Liver (tissue), 9 donors: Measurements from ENCODE around the gene CRYGD. TPM values are rescaled to one million over a fixed set of nuclear protein-coding genes. Genes with fewer than 3 reads are reported as not detected.

Experiments
- DNase-seq: peaks from one replicate; pipeline ENCODE4 v3.0.0-alpha.2; 2017; ENCODE audit warnings: low spot score
- H3K27ac ChIP-seq, 2 donors: one replicate each; pipeline ENCODE4 v1.7.0; 2013; ENCODE audit warnings: inconsistent platforms in 2 of 2, low read length in 2 of 2, control low read depth in 1 of 2, low read depth in 1 of 2, mild to moderate bottlenecking in 1 of 2
- H3K27me3 ChIP-seq, 4 donors: one replicate each; pipeline versions ENCODE4 v1.6.1 to v1.7.0; 2013; ENCODE audit warnings: low read length in 3 of 4, inconsistent platforms in 1 of 4, mild to moderate bottlenecking in 1 of 4, moderate library complexity in 1 of 4; ENCODE audit not compliant: control insufficient read depth in 4 of 4, insufficient read depth in 4 of 4
- H3K36me3 ChIP-seq, 4 donors: one replicate each; pipeline versions ENCODE4 v1.6.1 to v1.7.0; 2013; ENCODE audit warnings: low read length in 3 of 4, mild to moderate bottlenecking in 3 of 4, low read depth in 1 of 4, moderate library complexity in 1 of 4; ENCODE audit not compliant: control insufficient read depth in 4 of 4, insufficient read depth in 3 of 4
- H3K4me1 ChIP-seq, 4 donors: one replicate each; pipeline versions ENCODE4 v1.6.1 to v1.7.0; 2013; ENCODE audit warnings: low read length in 3 of 4, mild to moderate bottlenecking in 3 of 4, moderate library complexity in 1 of 4; ENCODE audit not compliant: control insufficient read depth in 4 of 4, insufficient read depth in 4 of 4
- H3K4me3 ChIP-seq, 3 donors: one replicate each; pipeline versions ENCODE4 v1.6.1 to v1.7.0; 2013; ENCODE audit warnings: low read length in 3 of 3, control low read depth in 1 of 3, low read depth in 1 of 3, mild to moderate bottlenecking in 1 of 3
- H3K9ac ChIP-seq, 2 donors: one replicate each; pipeline ENCODE4 v1.7.0; 2013; ENCODE audit warnings: low read length in 2 of 2, mild to moderate bottlenecking in 2 of 2, moderate library complexity in 2 of 2, control low read depth in 1 of 2, low read depth in 1 of 2
- H3K9me3 ChIP-seq, 4 donors: one replicate each; pipeline versions ENCODE4 v1.6.1 to v1.7.0; 2013; ENCODE audit warnings: low read length in 3 of 4; ENCODE audit not compliant: control insufficient read depth in 4 of 4
- ATF3 ChIP-seq: IDR thresholded peaks from 2 replicates; pipeline ENCODE4 v1.6.1; 2016; ENCODE audit warnings: antibody characterized with exemption
- CTCF ChIP-seq: fragments of 150-350 bp; IDR thresholded peaks from 2 replicates; pipeline ENCODE4 v1.5.1; 2017; ENCODE audit warnings: improper control_type of control experiment, low read depth, low read length; ENCODE audit not compliant: missing input control
- EGR1 ChIP-seq, 2 donors: IDR thresholded peaks; 2 replicates each; pipeline ENCODE4 v1.6.1; 2016 to 2018; ENCODE audit warnings: antibody characterized with exemption in 2 of 2, low read depth in 2 of 2
- FOXA1 ChIP-seq: IDR thresholded peaks from 2 replicates; pipeline ENCODE4 v1.6.1; 2016; ENCODE audit warnings: antibody characterized with exemption
- FOXA2 ChIP-seq: IDR thresholded peaks from 2 replicates; pipeline ENCODE4 v1.6.1; 2016; ENCODE audit warnings: antibody characterized with exemption
- GABPA ChIP-seq, 2 donors: IDR thresholded peaks in 1 of 2; conservative IDR thresholded peaks in 1 of 2; 2 replicates each; pipeline ENCODE4 v1.6.1; 2016; ENCODE audit warnings: antibody characterized with exemption in 2 of 2, mild to moderate bottlenecking in 1 of 2, moderate library complexity in 1 of 2
- HNF4A ChIP-seq, 2 donors: conservative IDR thresholded peaks; 2 replicates each; pipeline ENCODE4 v1.6.1; 2016; ENCODE audit warnings: antibody characterized with exemption in 2 of 2, mild to moderate bottlenecking in 2 of 2
- HNF4G ChIP-seq: IDR thresholded peaks from 2 replicates; pipeline ENCODE4 v1.6.1; 2016; ENCODE audit warnings: antibody characterized with exemption
- JUND ChIP-seq, 2 donors: IDR thresholded peaks; 2 replicates each; pipeline ENCODE4 v1.6.1; 2016; ENCODE audit warnings: antibody characterized with exemption in 2 of 2
- NR2F2 ChIP-seq: IDR thresholded peaks from 2 replicates; pipeline ENCODE4 v1.6.1; 2016; ENCODE audit warnings: antibody characterized with exemption
- RAD21 ChIP-seq, 2 donors: IDR thresholded peaks; 2 replicates each; pipeline ENCODE4 v1.6.1; 2016; ENCODE audit warnings: antibody characterized with exemption in 2 of 2, mild to moderate bottlenecking in 2 of 2
- REST ChIP-seq: IDR thresholded peaks from 2 replicates; pipeline ENCODE4 v1.6.1; 2016; ENCODE audit warnings: antibody characterized with exemption, mild to moderate bottlenecking
- RXRA ChIP-seq, 2 donors: IDR thresholded peaks; 2 replicates each; pipeline ENCODE4 v1.6.1; 2017 to 2018; ENCODE audit warnings: antibody characterized with exemption in 2 of 2, mild to moderate bottlenecking in 1 of 2
- SP1 ChIP-seq: IDR thresholded peaks from 2 replicates; pipeline ENCODE4 v1.6.1; 2018; ENCODE audit warnings: antibody characterized with exemption, mild to moderate bottlenecking
- TAF1 ChIP-seq: conservative IDR thresholded peaks from 2 replicates; pipeline ENCODE4 v1.6.1; 2016; ENCODE audit warnings: antibody characterized with exemption, mild to moderate bottlenecking
- YY1 ChIP-seq: IDR thresholded peaks from 2 replicates; pipeline ENCODE4 v1.6.1; 2016; ENCODE audit warnings: antibody characterized with exemption, mild to moderate bottlenecking
- WGBS: extraction: QIAGEN DNeasy Blood & Tissue Kit; methylation state at CpG from one replicate; pipeline ENCODE4 v1.1.7; 2013; 5-methylcytosine and 5-hydroxymethylcytosine counted together
- polyA plus RNA-seq, 2 donors: library from polyadenylated mRNA; stranded (reverse) in 1 of 2; unstranded in 1 of 2; fragments of 200-250 nt in 1 of 2; fragments of >200 nt in 1 of 2; fragmentation: Nextera tagmentation in 1 of 2; extraction: Ambion mirVana in 1 of 2; gene quantifications; one replicate each; pipeline versions ENCODE4 v1.2.1 to v1.2.3, GENCODE V29; 2013 to 2015
- total RNA-seq, 2 donors: library from RNA; depleted of rRNA; stranded (reverse); fragments of >200 nt; gene quantifications; one replicate each; pipeline ENCODE4 v1.2.3, GENCODE V29; 2014
- donor health status: healthy.
- donor health status: healthy.
- donor health status: healthy.
- donor health status: healthy.
- donor health status: healthy.

CRYGD gene
- total and polyA plus RNA-seq, 4 donors: not detected

- TF ChIP-seq YY1: no peak
- no peak for TF ChIP-seq CTCF
- TF ChIP-seq TAF1: no peak
- no peak for TF ChIP-seq FOXA2
- TF ChIP-seq REST: no peak
- TF ChIP-seq HNF4A (conservative IDR thresholded peaks at IDR 0.05): no peak
- TF ChIP-seq SP1: no peak
- no peak for TF ChIP-seq GABPA (IDR thresholded peaks at IDR 0.05 in 1 of 2, conservative IDR thresholded peaks at IDR 0.05 in 1 of 2)
- no peak for TF ChIP-seq JUND (IDR thresholded peaks at IDR 0.05)
- no peak for TF ChIP-seq EGR1 (IDR thresholded peaks at IDR 0.05; ENCODE audit: low read depth in 2 of 2)
- no peak for TF ChIP-seq FOXA1
- TF ChIP-seq HNF4G: no peak
- TF ChIP-seq RAD21 (IDR thresholded peaks at IDR 0.05): no peak
- Histone ChIP-seq H3K27ac (no peak within 1 kb of the TSS), H3K9ac (no peak within 1 kb of the TSS), H3K27me3 (peaks cover 0 to 2% (median 0%) of the 10 kb centered on the region in 4 donors), H3K9me3 (no peaks in the 10 kb centered on the region), H3K4me3 (no peak within 1 kb of the TSS), H3K4me1 (no peaks in the 10 kb centered on the region), H3K36me3 (no peaks in the 10 kb centered on the region)
- WGBS: 76% methylated on average over 2 of the region's 2 CpGs
- no peak for DNase-seq
Observed at GRCh38 chr2:208163489-208163888, 39.2 kb upstream of the CRYGD start, which contains the start of gene CRYGA. Gene CRYGA, minus strand, starts transcription at chr2:208163589. Its CDS starts 33 bp downstream, at chr2:208163556.

GRCh38 chr2:208156439-208156838, 32.1 kb upstream of the CRYGD start:
- no peaks in the 10 kb centered on the region for H3K36me3 ChIP-seq
- no peak overlapping the region for H3K9ac ChIP-seq
- DNase-seq: no peak
- peaks cover 0 to 2% (median 0%) of the 10 kb centered on the region in 4 donors for H3K9me3 ChIP-seq
- H3K4me1 ChIP-seq: peaks cover 0 to 3% (median 0%) of the 10 kb centered on the region in 4 donors
- H3K4me3 ChIP-seq: no peak overlapping the region
- no peak for TF ChIP-seq SP1
- TF ChIP-seq GABPA (IDR thresholded peaks at IDR 0.05 in 1 of 2, conservative IDR thresholded peaks at IDR 0.05 in 1 of 2): no peak
- no peak for TF ChIP-seq REST
- no peak for TF ChIP-seq FOXA2
- TF ChIP-seq RAD21 (IDR thresholded peaks at IDR 0.05): no peak
- TF ChIP-seq YY1: no peak
- TF ChIP-seq HNF4A (conservative IDR thresholded peaks at IDR 0.05): peak; percentile 41 to 49
- peak; percentile 13 for TF ChIP-seq HNF4G
- TF ChIP-seq NR2F2: no peak
- TF ChIP-seq RXRA (IDR thresholded peaks at IDR 0.05): peak; percentile 25 to 39
- TF ChIP-seq CTCF: no peak
- TF ChIP-seq ATF3: no peak
- H3K27me3 ChIP-seq: peaks cover 0 to 8% (median 0%) of the 10 kb centered on the region in 4 donors
- no peak overlapping the region for H3K27ac ChIP-seq
- whole genome bisulfite sequencing: 53% methylated on average over 2 of the region's 2 CpGs
